Pancreas (tissue), 10 donors: ENCODE results near the gene CIAPIN1. TPM values are rescaled to one million over a fixed set of nuclear protein-coding genes. Genes with fewer than 3 reads are reported as not detected.
A peak's percentile ranks its signal among the peaks of the same experiment; 100 is the strongest.

Source experiments
- ATAC-seq, 4 donors: fragments of 200-7000 bp; cut with Tn5 transposase; one replicate each; pipeline versions ENCODE4 v1.8.0 to v1.9.1; 2020; ENCODE audit warnings: mild to moderate bottlenecking in 4 of 4, moderate library complexity in 4 of 4
- DNase-seq, 6 donors: peaks; one replicate each; pipeline ENCODE4 v3.0.0-alpha.2; 2020
- FAIRE-seq: peaks from 2 replicates; lab custom pipeline; 2012; peaks lifted over from hg19 to GRCh38; lab: Jason Lieb, UNC
- H3K27ac ChIP-seq, 4 donors: fragments of 200-600 bp; sonication (generic); 1 replicate in 3 of 4; 2 replicates in 1 of 4; pipeline versions ENCODE4 v1.5.0 to v1.8.0; 2020
- H3K27me3 ChIP-seq, 4 donors: fragments of 200-600 bp; one replicate each; pipeline ENCODE4 v1.8.0; 2021
- H3K36me3 ChIP-seq, 3 donors: fragments of 200-600 bp; sonication (generic) in 1 of 3; one replicate each; pipeline versions ENCODE4 v1.5.0 to v1.8.0; 2020 to 2021
- H3K4me1 ChIP-seq, 3 donors: fragments of 200-600 bp; one replicate each; pipeline ENCODE4 v1.8.0; 2021
- H3K4me3 ChIP-seq, 4 donors: fragments of 200-600 bp; sonication (generic) in 2 of 4; one replicate each; pipeline versions ENCODE4 v1.5.0 to v1.8.0; 2020 to 2021
- H3K9me3 ChIP-seq, 4 donors: fragments of 200-600 bp; one replicate each; pipeline ENCODE4 v1.8.0; 2021
- WGBS, 2 donors: extraction: QIAGEN DNeasy Blood & Tissue Kit; methylation state at CpG; one replicate each; pipeline ENCODE4 v1.1.7; 2013; 5-methylcytosine and 5-hydroxymethylcytosine counted together
- intact Hi-C, 3 donors: fragments of 100-400 bp; cut with DNase I; formaldehyde crosslinking; loops; one replicate each; pipeline versions ENCODE4 v1.11.1 to v1.14.2; 2022
- polyA plus RNA-seq, 2 donors: library from polyadenylated mRNA; stranded (reverse); fragments of 200-250 nt; gene quantifications; one replicate each; pipeline ENCODE4 v1.2.3, GENCODE V29; 2013
- total RNA-seq, 6 donors: library from RNA; stranded (reverse); fragmentation: NEBNext Ultra II Directional in 4 of 6; extraction: Animal tissue kit (Norgen Biotek cat#: 25700) in 4 of 6; gene quantifications; one replicate each; pipeline versions ENCODE4 v1.2.1 to v1.2.4, GENCODE V29; 2021 to 2023
- TF ChIP-seq, protein P1 (sequence below), 4 donors: fragments of 200-600 bp; sonication (generic) in 3 of 4; IDR thresholded peaks; one replicate each; pipeline versions ENCODE4 v1.5.0 to v1.8.0; 2021; ENCODE audit warnings: antibody characterized with exemption in 4 of 4
- donor health status: healthy with polysubstance abuse.
- donor health status: DM: no; HTN: no; CAD: no; lungs with moderate emphysema.
- donor health status: DM: no; HTN: no; CAD: no.
- donor health status: control.
- donor health status: control.
- donor health status: Bipolar disorder and iron deficiency.
- donor health status: DM: yes; HTN: yes; CAD: no.
- donor health status: DM: no; HTN: no; CAD: no.
- donor health status: DM: no; HTN: no; CAD: no.
- donor health status: DM: yes; HTN: yes; CAD: no.

CIAPIN1 gene
- total and polyA plus RNA-seq, 8 donors = 11.6 to 23.8 (median 17.2) TPM

DNA sequence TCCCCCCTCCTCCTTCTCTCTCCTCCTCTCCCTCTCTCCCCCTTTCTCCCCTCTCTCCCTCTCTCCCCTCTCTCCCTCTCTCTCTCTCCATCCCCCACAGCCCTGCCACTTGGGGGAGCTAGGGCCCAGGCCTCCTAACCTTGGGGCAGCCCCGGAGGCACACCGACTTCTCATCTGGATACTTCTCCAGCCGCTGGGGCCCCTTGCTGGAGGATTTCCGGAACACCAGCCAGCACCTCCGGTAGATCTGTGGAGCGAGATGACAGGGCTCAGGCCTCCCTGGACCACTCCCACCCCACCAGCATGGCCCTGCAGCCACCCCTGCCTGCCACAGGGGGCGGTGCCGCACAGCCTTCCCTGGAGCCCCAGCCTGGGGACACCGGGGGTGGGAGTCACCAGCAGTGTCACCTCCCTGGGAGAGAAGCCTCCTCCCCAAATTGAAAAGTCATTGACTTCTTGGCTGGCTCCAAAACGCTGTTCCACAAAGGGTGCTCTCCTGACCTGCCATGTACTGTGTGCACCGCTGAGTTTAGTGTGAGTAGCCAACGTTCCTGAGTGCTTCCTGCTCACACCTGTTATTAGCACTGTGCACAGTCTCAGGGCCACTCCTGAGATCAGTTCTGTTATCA, 28.6 kb upstream of the CIAPIN1 start:
- Histone ChIP-seq H3K9me3 (no peaks in the 10 kb centered on the region), H3K4me1 (peaks cover 15 to 36% (median 15%) of the 10 kb centered on the region in 3 donors), H3K27ac (no peak overlapping the region), H3K36me3 (peaks cover 0 to 16% (median 4%) of the 10 kb centered on the region in 3 donors), H3K4me3 (no peak overlapping the region), H3K27me3 (no peaks in the 10 kb centered on the region)
- intact Hi-C loops = no loop called here
- FAIRE-seq = no peak
- DNase-seq = peak in 1 of 6 donors; percentile 69
- peak in 1 of 4 donors; percentile 27 for ATAC-seq
- whole genome bisulfite sequencing, 2 donors = 40 to 58% methylated on average over 12 of the region's 12 CpGs
- TF ChIP-seq, protein P1, sequence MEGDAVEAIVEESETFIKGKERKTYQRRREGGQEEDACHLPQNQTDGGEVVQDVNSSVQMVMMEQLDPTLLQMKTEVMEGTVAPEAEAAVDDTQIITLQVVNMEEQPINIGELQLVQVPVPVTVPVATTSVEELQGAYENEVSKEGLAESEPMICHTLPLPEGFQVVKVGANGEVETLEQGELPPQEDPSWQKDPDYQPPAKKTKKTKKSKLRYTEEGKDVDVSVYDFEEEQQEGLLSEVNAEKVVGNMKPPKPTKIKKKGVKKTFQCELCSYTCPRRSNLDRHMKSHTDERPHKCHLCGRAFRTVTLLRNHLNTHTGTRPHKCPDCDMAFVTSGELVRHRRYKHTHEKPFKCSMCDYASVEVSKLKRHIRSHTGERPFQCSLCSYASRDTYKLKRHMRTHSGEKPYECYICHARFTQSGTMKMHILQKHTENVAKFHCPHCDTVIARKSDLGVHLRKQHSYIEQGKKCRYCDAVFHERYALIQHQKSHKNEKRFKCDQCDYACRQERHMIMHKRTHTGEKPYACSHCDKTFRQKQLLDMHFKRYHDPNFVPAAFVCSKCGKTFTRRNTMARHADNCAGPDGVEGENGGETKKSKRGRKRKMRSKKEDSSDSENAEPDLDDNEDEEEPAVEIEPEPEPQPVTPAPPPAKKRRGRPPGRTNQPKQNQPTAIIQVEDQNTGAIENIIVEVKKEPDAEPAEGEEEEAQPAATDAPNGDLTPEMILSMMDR (IDR thresholded peaks at IDR 0.05) = no peak

DNA sequence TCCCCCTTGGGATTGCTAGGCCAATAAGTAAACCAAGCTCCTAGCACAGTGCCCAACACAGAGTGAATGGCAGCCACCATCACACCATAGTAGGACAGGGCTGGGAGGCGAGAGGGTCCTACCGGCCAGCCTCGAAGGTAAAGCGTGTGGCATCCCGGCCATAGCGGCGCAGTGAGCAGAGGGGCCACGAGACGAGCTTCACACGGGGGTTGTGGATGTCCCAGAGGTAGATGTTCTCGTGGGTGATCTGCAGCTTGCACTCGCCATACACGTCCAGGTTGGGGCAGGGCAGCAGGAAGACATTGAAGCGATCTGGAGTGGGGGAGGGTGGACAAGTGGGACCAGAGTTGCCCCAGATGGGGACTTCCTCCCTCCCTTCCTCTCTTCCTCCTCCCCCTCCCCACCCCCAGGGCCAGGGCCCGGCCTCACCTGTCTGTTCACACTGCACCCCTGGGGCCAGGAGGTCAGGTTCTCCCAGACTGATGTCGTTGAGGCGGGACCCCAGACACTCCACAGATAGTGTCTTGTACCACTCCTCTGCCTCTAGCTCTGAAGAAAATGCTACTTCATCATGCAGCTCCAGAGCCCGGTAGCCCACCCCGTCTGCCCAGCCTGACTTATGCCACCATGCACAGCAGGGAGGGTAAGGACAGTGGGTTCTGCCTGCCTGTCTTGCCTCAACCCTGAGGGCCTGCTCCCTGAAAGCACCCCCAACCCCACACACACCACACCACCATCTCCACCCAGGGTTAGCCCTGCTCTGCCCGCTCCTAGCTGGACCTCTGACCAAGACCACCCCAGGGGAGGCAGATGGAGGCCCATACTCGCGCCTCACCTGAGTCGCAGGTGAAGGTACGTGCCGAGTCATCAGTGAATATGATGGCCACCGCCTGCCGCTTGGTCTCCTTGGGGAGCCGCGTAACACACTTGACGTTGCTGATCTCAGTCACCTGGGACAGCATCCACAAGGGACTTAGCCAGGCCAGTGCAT, 27.8 kb upstream of the CIAPIN1 start:
- H3K9me3 ChIP-seq = no peaks in the 10 kb centered on the region
- WGBS, 2 donors = 85 to 88% methylated on average over 30 of the region's 30 CpGs
- H3K27ac ChIP-seq = no peak overlapping the region
- no peak overlapping the region for H3K4me3 ChIP-seq
- H3K36me3 ChIP-seq = peaks cover 0 to 23% (median 8%) of the 10 kb centered on the region in 3 donors
- intact Hi-C loops = no loop called here
- DNase-seq (peak in 1 of 6 donors; percentile 42), FAIRE-seq (no peak), ATAC-seq (no peak)
- no peaks in the 10 kb centered on the region for H3K27me3 ChIP-seq
- H3K4me1 ChIP-seq = peaks cover 21 to 36% (median 22%) of the 10 kb centered on the region in 3 donors
- TF ChIP-seq, protein P1 (IDR thresholded peaks at IDR 0.05) = no peak

DNA sequence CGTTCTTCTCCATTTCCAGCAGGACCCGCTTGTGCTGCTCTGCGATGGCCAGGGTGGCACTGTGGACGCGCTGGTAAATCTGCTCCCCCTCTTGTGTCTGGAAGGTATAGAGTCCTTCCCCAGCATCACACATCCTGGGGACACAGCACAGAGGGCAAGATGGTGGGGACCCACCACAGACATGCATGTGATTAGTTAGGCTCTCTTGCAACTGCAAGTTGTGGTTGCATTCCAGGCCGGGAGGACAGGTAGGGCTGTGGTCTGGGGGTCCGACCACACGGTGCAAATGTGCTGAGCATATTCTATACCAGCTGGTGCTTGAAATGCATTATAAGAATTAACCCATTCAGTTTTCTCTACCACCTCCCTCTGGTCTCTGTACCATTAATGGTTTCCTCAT, 26.7 kb upstream of the CIAPIN1 start:
- DNase-seq (no peak), ATAC-seq (no peak), FAIRE-seq (no peak)
- intact Hi-C loops = no loop called here
- TF ChIP-seq, protein P1 (IDR thresholded peaks at IDR 0.05) = no peak
- Histone ChIP-seq H3K27ac (no peak overlapping the region), H3K4me1 (peaks cover 21 to 30% (median 22%) of the 10 kb centered on the region in 3 donors), H3K9me3 (no peaks in the 10 kb centered on the region), H3K36me3 (peaks cover 2 to 33% (median 18%) of the 10 kb centered on the region in 3 donors), H3K27me3 (no peaks in the 10 kb centered on the region), H3K4me3 (no peak overlapping the region)
- 81 to 83% methylated on average over 8 of the region's 8 CpGs for WGBS, 2 donors

DNA sequence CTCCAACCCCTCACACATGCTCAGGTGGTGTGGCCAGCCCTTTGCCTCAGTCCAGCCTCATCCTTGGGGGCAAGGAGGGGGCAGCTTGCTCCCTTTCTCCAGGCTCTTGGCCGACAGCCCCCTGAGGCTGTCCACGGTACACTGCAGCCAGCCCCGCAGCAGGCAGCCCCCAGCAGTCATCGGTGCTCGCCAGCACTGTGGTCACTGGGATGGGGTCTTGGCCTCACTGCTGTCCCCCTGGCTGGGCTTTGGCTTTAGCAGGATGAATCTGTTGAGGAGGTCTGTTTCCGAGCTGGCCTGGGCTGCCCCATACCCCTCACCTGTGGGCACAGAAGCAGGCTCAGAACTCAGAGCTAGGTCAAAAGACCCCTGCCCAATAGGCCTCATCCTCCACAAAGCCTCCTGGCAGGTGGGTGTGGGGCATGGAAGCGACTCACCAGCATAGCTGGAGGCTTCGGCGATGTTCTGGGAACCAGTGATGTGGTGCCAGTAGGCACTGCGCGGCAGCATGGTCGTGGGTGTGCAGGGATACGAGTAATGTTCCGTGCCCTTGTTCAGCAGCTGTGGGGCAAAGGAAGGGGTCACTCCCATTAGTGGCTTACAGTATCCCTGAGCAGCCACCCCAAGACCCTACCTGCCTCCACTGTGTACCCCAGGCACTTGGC, 26.1 kb upstream of the CIAPIN1 start:
- peaks cover 21 to 30% (median 22%) of the 10 kb centered on the region in 3 donors for H3K4me1 ChIP-seq
- DNase-seq (peak in 1 of 6 donors; percentile 40), ATAC-seq (no peak), FAIRE-seq (no peak)
- no peak overlapping the region for H3K4me3 ChIP-seq
- intact Hi-C loops = no loop called here
- TF ChIP-seq, protein P1 (IDR thresholded peaks at IDR 0.05) = no peak
- H3K36me3 ChIP-seq = peaks cover 2 to 38% (median 22%) of the 10 kb centered on the region in 3 donors
- peak overlapping the region in 1 of 4 donors; percentile 68 for H3K27ac ChIP-seq
- no peaks in the 10 kb centered on the region for H3K9me3 ChIP-seq
- 87 to 96% methylated on average over 13 to 14 of the region's 14 CpGs for WGBS, 2 donors
- no peaks in the 10 kb centered on the region for H3K27me3 ChIP-seq
